ENCODE measurements around the gene CCL7.

- TF ChIP-seq TAF1 (IDR thresholded peaks at IDR 0.05; ENCODE audit: borderline replicate concordance, insufficient read depth, low read length) (no peak), FOXP2 (optimal IDR thresholded peaks at IDR 0.05; ENCODE audit: borderline replicate concordance, extremely low read depth, extremely low read length, insufficient read depth) (no peak), POLR2AphosphoS5 (IDR thresholded peaks at IDR 0.05; ENCODE audit: low read depth, low read length) (no peak)
These were observed 42.1 kb downstream of the CCL7 start for GRCh38 chr17:34312080-34312479.
